Measurements from ENCODE around the gene PSMA4. TPM values are rescaled to one million over a fixed set of nuclear protein-coding genes. Genes with fewer than 3 reads are reported as not detected.

PSMA4 gene
- total and polyA plus RNA-seq, 2 of the 8 experiments (the other 6 are each of a cell fraction or from before 2014, with no cell fraction given): 348 to 445 TPM

- Histone ChIP-seq H4K8ac (ENCODE audit: extremely low read depth, insufficient read depth, low read length) (no peak overlapping the region), H2AFZ (ENCODE audit: low read length) (no peak overlapping the region), H4K91ac (replicated peaks; ENCODE audit: insufficient read length, low read length) (no peak overlapping the region), H2BK15ac (ENCODE audit: low read length) (no peak overlapping the region), H3K9ac (replicated peaks in 1 of 4; ENCODE audit: extremely low read depth in 1 of 4, low read depth in 3 of 4, low read length in 3 of 4) (no peak overlapping the region), H3K27ac (ENCODE audit: low read depth, low read length) (no peak overlapping the region), H2AK5ac (ENCODE audit: low read depth, low read length) (no peak overlapping the region), H3K4ac (replicated peaks; ENCODE audit: insufficient read length, low read depth, low read length) (no peak overlapping the region), H2BK12ac (ENCODE audit: low read depth, low read length) (no peak overlapping the region), H4K20me1 (replicated peaks in 1 of 2; ENCODE audit: control insufficient read depth in 1 of 2, insufficient read depth in 2 of 2, low read length in 2 of 2) (no peaks in the 10 kb centered on the region), H2BK20ac (ENCODE audit: low read length) (no peak overlapping the region), H3K9me3 (ENCODE audit: insufficient read depth in 2 of 2, low read depth in 1 of 2, low read length in 1 of 2) (peaks cover 7 to 8% of the 10 kb centered on the region in 2 experiments; a peak in 3 of 4 replicates), H3K4me2 (ENCODE audit: insufficient read depth in 1 of 2, low read depth in 2 of 2, low read length in 2 of 2) (no peak overlapping the region), H2BK5ac (ENCODE audit: low read depth, low read length) (no peak overlapping the region), H3K4me3 (ENCODE audit: extremely low read depth in 1 of 4, insufficient read depth in 2 of 4, low read depth in 3 of 4, low read length in 4 of 4) (no peak overlapping the region), H3K23me2 (ENCODE audit: low read depth, low read length) (no peaks in the 10 kb centered on the region), H3K4me1 (replicated peaks in 1 of 4; ENCODE audit: control insufficient read depth in 3 of 4, insufficient read depth in 4 of 4, low read length in 3 of 4) (no peaks in the 10 kb centered on the region), H3K79me2 (ENCODE audit: control insufficient read depth in 1 of 2, insufficient read depth in 2 of 2, low read length in 2 of 2) (no peaks in the 10 kb centered on the region), H3K23ac (ENCODE audit: insufficient read length) (no peak overlapping the region), H3K36me3 (ENCODE audit: control insufficient read depth in 2 of 4, insufficient read depth in 4 of 4, low read length in 3 of 4) (no peaks in the 10 kb centered on the region), H3K18ac (ENCODE audit: extremely low read depth, low read length) (no peak overlapping the region), H3K79me1 (ENCODE audit: low read depth, low read length) (no peaks in the 10 kb centered on the region), H4K5ac (ENCODE audit: insufficient read length, low read depth, low read length) (no peak overlapping the region), H2BK120ac (replicated peaks; ENCODE audit: low read depth, low read length) (no peak overlapping the region), H3K56ac (replicated peaks; ENCODE audit: insufficient read length, low read depth, low read length) (no peak overlapping the region), H3K27me3 (replicated peaks in 1 of 4; ENCODE audit: control insufficient read depth in 3 of 4, extremely low read depth in 1 of 4, insufficient read depth in 3 of 4, low read length in 3 of 4) (no peaks in the 10 kb centered on the region), H3K14ac (ENCODE audit: insufficient read length) (no peak overlapping the region)
- no peak for FAIRE-seq
- POLR2A ChIA-PET (ENCODE audit: partially characterized antibody): no interaction called here
- CTCF ChIA-PET (ENCODE audit: partially characterized antibody): no interaction called here
- 88% methylated on average over 5 of the region's 5 CpGs; no CpG with 5 or more reads in 1 of the 2 experiments for WGBS, 2 experiments (ENCODE audit: extremely low coverage in 1 of 2, insufficient coverage in 1 of 2, insufficient read length in 1 of 2, insufficient replicate concordance in 2 of 2, low coverage in 1 of 2, low lambda C conversion rate in 2 of 2, missing lambda C conversion rate in 1 of 2)
- no peak for DNase-seq (ENCODE audit: low read depth in 1 of 2, low spot score in 2 of 2)
- TF ChIP-seq PHF8 (conservative IDR thresholded peaks at IDR 0.05; ENCODE audit: low read depth, low read length) (no peak), KDM1A (IDR thresholded peaks at IDR 0.05; ENCODE audit: borderline replicate concordance, low read length) (no peak)
Observed at GRCh38 chr15:78527325-78527724, 12.9 kb upstream of the PSMA4 start.

All from H1 (cell line).